HEK293 (cell line): Measurements from ENCODE around the gene ELL.

Experiments used
- CTCF ChIP-seq: fragments of 450-650 bp; formaldehyde crosslinking; IDR thresholded peaks from 2 replicates; pipeline ENCODE4 v1.5.1; 2016; ENCODE audit warnings: missing biosample characterization, missing genetic modification characterization
- KLF10 ChIP-seq: fragments of 450-650 bp; IDR thresholded peaks from 2 replicates; pipeline ENCODE4 v1.5.1; 2018; ENCODE audit warnings: missing biosample characterization, mild to moderate bottlenecking, missing genetic modification characterization
- KLF9 ChIP-seq: fragments of 450-650 bp; formaldehyde crosslinking; IDR thresholded peaks from 2 replicates; pipeline ENCODE4 v1.5.1; 2016; ENCODE audit warnings: missing biosample characterization, missing genetic modification characterization, low read depth
- MYNN ChIP-seq: fragments of 450-650 bp; formaldehyde crosslinking; IDR thresholded peaks from 2 replicates; pipeline ENCODE4 v1.5.1; 2016; ENCODE audit warnings: missing biosample characterization, missing genetic modification characterization, borderline replicate concordance
- SALL2 ChIP-seq: fragments of 450-650 bp; formaldehyde crosslinking; IDR thresholded peaks from 2 replicates; pipeline ENCODE4 v1.5.0; 2017; ENCODE audit warnings: missing biosample characterization, mild to moderate bottlenecking, missing genetic modification characterization, borderline replicate concordance
- ZBTB11 ChIP-seq: fragments of 450-650 bp; formaldehyde crosslinking; conservative IDR thresholded peaks from 2 replicates; pipeline ENCODE4 v1.5.1; 2016; ENCODE audit warnings: low read depth, missing biosample characterization, missing genetic modification characterization
- ZBTB7A ChIP-seq: fragments of 450-650 bp; formaldehyde crosslinking; IDR thresholded peaks from 2 replicates; pipeline ENCODE4 v1.5.1; 2016; ENCODE audit warnings: low read depth, missing biosample characterization, missing genetic modification characterization
- ZNF202 ChIP-seq: fragments of 450-650 bp; formaldehyde crosslinking; IDR thresholded peaks from 2 replicates; pipeline ENCODE4 v1.5.1; 2016; ENCODE audit warnings: missing biosample characterization, missing genetic modification characterization, borderline replicate concordance
- ZNF639 ChIP-seq: fragments of 450-650 bp; formaldehyde crosslinking; IDR thresholded peaks from 2 replicates; pipeline ENCODE4 v1.5.1; 2016; ENCODE audit warnings: missing biosample characterization, missing genetic modification characterization
- ZNF837 ChIP-seq: fragments of 450-650 bp; formaldehyde crosslinking; IDR thresholded peaks from 2 replicates; pipeline ENCODE4 v1.5.1; 2016; ENCODE audit warnings: missing biosample characterization, missing genetic modification characterization
- ZSCAN4 ChIP-seq: fragments of 450-650 bp; formaldehyde crosslinking; IDR thresholded peaks from 2 replicates; pipeline ENCODE4 v1.5.1; 2017; ENCODE audit warnings: missing biosample characterization, missing genetic modification characterization

- no peak for TF ChIP-seq CTCF (tag by site-specific recombination)
- TF ChIP-seq ZBTB11 (tag by site-specific recombination): no peak
- TF ChIP-seq ZSCAN4 (tag by site-specific recombination): no peak
- TF ChIP-seq SALL2 (tag by site-specific recombination): no peak
- no peak for TF ChIP-seq ZNF639
- no peak for TF ChIP-seq ZNF202
- TF ChIP-seq ZNF837 (tag by site-specific recombination): no peak
- no peak for TF ChIP-seq ZBTB7A (tag by site-specific recombination)
- TF ChIP-seq KLF9: no peak
- TF ChIP-seq KLF10: no peak
- no peak for TF ChIP-seq MYNN (tag by site-specific recombination)
These were observed 16.2 kb upstream of the ELL start for GRCh38 chr19:18538115-18538514.
